HG02623 (cell line): Measurements from ENCODE around the gene MEN1.
A peak's percentile ranks its signal among the peaks of the same experiment; 100 is the strongest.

Experiments used
- ATAC-seq: cut with Tn5 transposase; IDR thresholded peaks from one replicate; pipeline ENCODE4 v1.9.1; 2021; ENCODE audit warnings: moderate library complexity; ENCODE audit not compliant: unreplicated experiment

Gene MEN1

GRCh38 chr11:64803158-64803845, 7.0 kb downstream of the MEN1 start, which contains the start of gene MAP4K2:
MAP4K2 (minus strand) TSS chr11:64803214; CDS start chr11:64803149, 65 bp downstream.
- peak; percentile 59 for ATAC-seq

- no peak for ATAC-seq
These were observed 7.8 kb downstream of the MEN1 start for GRCh38 chr11:64802370-64803157.

GRCh38 chr11:64801561-64802369, 8.6 kb downstream of the MEN1 start:
- no peak for ATAC-seq

GRCh38 chr11:64801158-64801464, 9.2 kb downstream of the MEN1 start:
- no peak for ATAC-seq

GRCh38 chr11:64800303-64801157, 9.8 kb downstream of the MEN1 start:
- no peak for ATAC-seq

- ATAC-seq, result no peak
These were observed 10.6 kb downstream of the MEN1 start for GRCh38 chr11:64799623-64800302.

GRCh38 chr11:64799256-64799622, 11.1 kb downstream of the MEN1 start:
- no peak for ATAC-seq

- no peak for ATAC-seq
These were observed 13.4 kb downstream of the MEN1 start for GRCh38 chr11:64796757-64797541.

- no peak for ATAC-seq
These were observed 14.1 kb downstream of the MEN1 start for GRCh38 chr11:64796047-64796756.

GRCh38 chr11:64794526-64794925, 15.8 kb downstream of the MEN1 start:
- no peak for ATAC-seq

- no peak for ATAC-seq
These were observed 16.8 kb downstream of the MEN1 start for GRCh38 chr11:64793271-64794160.

- no peak for ATAC-seq
These were observed 17.9 kb downstream of the MEN1 start for GRCh38 chr11:64792482-64792881.

- no peak for ATAC-seq
These were observed 18.5 kb downstream of the MEN1 start for GRCh38 chr11:64791781-64792291.

- ATAC-seq, result no peak
These were observed 19.9 kb downstream of the MEN1 start for GRCh38 chr11:64790205-64791095.

- ATAC-seq, result no peak
These were observed 20.8 kb downstream of the MEN1 start for GRCh38 chr11:64789331-64790204.
